Measurements from ENCODE around the gene ATP6V0E2.

DNA sequence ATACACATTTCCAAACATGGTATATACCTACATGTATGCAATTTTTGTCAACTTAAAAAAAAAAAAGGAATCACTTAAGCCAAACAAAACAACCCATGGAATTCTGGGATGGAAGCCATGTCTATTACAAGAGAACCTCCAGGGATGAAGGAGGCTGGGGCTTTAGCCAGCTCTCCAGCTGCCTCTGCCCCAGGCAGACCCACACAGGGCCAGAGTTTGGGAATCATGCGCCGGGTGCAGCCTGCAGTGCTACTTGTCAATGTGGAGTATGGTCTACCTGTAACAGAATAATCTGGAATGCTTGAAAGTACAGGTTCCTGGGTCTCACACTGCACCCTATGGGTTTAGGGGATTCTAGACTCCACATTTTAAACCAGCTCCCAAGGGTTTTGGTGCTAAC lies 10.8 kb downstream of the ATP6V0E2 start:
- TF ChIP-seq POLR2A (IDR thresholded peaks at IDR 0.05), result no peak
- TF ChIP-seq, protein P1, sequence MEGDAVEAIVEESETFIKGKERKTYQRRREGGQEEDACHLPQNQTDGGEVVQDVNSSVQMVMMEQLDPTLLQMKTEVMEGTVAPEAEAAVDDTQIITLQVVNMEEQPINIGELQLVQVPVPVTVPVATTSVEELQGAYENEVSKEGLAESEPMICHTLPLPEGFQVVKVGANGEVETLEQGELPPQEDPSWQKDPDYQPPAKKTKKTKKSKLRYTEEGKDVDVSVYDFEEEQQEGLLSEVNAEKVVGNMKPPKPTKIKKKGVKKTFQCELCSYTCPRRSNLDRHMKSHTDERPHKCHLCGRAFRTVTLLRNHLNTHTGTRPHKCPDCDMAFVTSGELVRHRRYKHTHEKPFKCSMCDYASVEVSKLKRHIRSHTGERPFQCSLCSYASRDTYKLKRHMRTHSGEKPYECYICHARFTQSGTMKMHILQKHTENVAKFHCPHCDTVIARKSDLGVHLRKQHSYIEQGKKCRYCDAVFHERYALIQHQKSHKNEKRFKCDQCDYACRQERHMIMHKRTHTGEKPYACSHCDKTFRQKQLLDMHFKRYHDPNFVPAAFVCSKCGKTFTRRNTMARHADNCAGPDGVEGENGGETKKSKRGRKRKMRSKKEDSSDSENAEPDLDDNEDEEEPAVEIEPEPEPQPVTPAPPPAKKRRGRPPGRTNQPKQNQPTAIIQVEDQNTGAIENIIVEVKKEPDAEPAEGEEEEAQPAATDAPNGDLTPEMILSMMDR (IDR thresholded peaks at IDR 0.05), result no peak

All from right lobe of liver (tissue), 4 donors.